ENCODE data around the gene PPM1L. TPM values are rescaled to one million over a fixed set of nuclear protein-coding genes. Genes with fewer than 3 reads are reported as not detected.

PPM1L gene
- polyA plus RNA-seq, 1 donor (not counting 4 experiments of a cell fraction or from before 2014, with no cell fraction given), result 0.58 TPM

- DNase-seq (ENCODE audit: low read depth, low spot score), result no peak
- H3K4me3 ChIP-seq (ENCODE audit: control insufficient read depth in 2 of 3, extremely low read depth in 1 of 3, insufficient read depth in 2 of 3, low read depth in 1 of 3, low read length in 3 of 3), result no peak overlapping the region
- no peaks in the 10 kb centered on the region for H4K20me1 ChIP-seq (ENCODE audit: control insufficient read depth, extremely low read depth, insufficient read depth, low read length)
- H2AFZ ChIP-seq (ENCODE audit: control insufficient read depth, low read length), result no peak overlapping the region
- no peak overlapping the region for H3K4me2 ChIP-seq (ENCODE audit: control insufficient read depth, extremely low read depth, insufficient read depth, low read depth, low read length)
- no peak for FAIRE-seq
- H3K9me1 ChIP-seq (ENCODE audit: control insufficient read depth, extremely low read depth, insufficient read depth, low read length), result no peaks in the 10 kb centered on the region
- dilution Hi-C loops (cut with MboI; ENCODE audit: extremely low pct_ligation_motif_present, low sequenced_read_pairs), result no loop called here
- no peaks in the 10 kb centered on the region for H3K4me1 ChIP-seq (ENCODE audit: control insufficient read depth, extremely low read depth, insufficient read depth, low read length)
- TF ChIP-seq EZH2 (IDR thresholded peaks at IDR 0.05; ENCODE audit: low read length), result no peak
- TF ChIP-seq, protein P1, sequence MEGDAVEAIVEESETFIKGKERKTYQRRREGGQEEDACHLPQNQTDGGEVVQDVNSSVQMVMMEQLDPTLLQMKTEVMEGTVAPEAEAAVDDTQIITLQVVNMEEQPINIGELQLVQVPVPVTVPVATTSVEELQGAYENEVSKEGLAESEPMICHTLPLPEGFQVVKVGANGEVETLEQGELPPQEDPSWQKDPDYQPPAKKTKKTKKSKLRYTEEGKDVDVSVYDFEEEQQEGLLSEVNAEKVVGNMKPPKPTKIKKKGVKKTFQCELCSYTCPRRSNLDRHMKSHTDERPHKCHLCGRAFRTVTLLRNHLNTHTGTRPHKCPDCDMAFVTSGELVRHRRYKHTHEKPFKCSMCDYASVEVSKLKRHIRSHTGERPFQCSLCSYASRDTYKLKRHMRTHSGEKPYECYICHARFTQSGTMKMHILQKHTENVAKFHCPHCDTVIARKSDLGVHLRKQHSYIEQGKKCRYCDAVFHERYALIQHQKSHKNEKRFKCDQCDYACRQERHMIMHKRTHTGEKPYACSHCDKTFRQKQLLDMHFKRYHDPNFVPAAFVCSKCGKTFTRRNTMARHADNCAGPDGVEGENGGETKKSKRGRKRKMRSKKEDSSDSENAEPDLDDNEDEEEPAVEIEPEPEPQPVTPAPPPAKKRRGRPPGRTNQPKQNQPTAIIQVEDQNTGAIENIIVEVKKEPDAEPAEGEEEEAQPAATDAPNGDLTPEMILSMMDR (optimal IDR thresholded peaks at IDR 0.05 in 1 of 3, IDR thresholded peaks at IDR 0.05 in 1 of 3, conservative IDR thresholded peaks at IDR 0.05 in 1 of 3; ENCODE audit: extremely low read depth in 1 of 3, insufficient read depth in 2 of 3, low read length in 3 of 3), result no peak
- H3K9me3 ChIP-seq (ENCODE audit: control insufficient read depth, low read depth, low read length), result no peaks in the 10 kb centered on the region
- no peak overlapping the region for H3K9ac ChIP-seq (ENCODE audit: control insufficient read depth, extremely low read depth, insufficient read depth, low read length)
- H3K27me3 ChIP-seq (ENCODE audit: control insufficient read depth, extremely low read depth, insufficient read depth, low read length), result no peaks in the 10 kb centered on the region
- H3K79me2 ChIP-seq (ENCODE audit: control insufficient read depth, insufficient read depth, low read length), result no peaks in the 10 kb centered on the region
- H3K27ac ChIP-seq (ENCODE audit: control insufficient read depth, insufficient read depth, low read length), result no peak overlapping the region
- no peaks in the 10 kb centered on the region for H3K36me3 ChIP-seq (ENCODE audit: control insufficient read depth in 2 of 2, extremely low read depth in 1 of 2, insufficient read depth in 2 of 2, low read length in 2 of 2)
Measured at GRCh38 chr3:160773722-160774121, 17.7 kb downstream of the PPM1L start.

DNA sequence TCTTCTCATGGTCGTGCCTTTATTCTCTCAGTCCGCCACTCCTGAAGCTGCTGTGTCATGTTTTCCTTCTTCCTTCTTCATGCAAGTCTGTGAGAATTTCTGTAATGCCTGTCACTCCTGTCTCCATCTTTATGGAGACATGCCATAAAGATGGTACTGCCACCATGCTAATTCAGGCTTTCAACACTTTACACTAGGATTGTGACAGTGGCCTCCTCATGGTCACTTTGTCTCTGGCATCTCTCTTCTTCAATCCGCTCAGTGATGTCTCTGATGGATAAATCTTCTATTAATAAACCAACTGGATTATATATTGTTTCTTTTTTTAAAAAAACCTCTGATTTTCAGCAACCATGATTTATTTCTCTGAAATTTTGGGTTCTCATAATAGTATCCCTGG, 18.1 kb downstream of the PPM1L start:
- no peak overlapping the region for H3K4me3 ChIP-seq (ENCODE audit: control insufficient read depth in 2 of 3, extremely low read depth in 1 of 3, insufficient read depth in 2 of 3, low read depth in 1 of 3, low read length in 3 of 3)
- H3K9ac ChIP-seq (ENCODE audit: control insufficient read depth, extremely low read depth, insufficient read depth, low read length), result no peak overlapping the region
- no peak overlapping the region for H3K27ac ChIP-seq (ENCODE audit: control insufficient read depth, insufficient read depth, low read length)
- dilution Hi-C loops (cut with MboI; ENCODE audit: extremely low pct_ligation_motif_present, low sequenced_read_pairs), result no loop called here
- H3K9me3 ChIP-seq (ENCODE audit: control insufficient read depth, low read depth, low read length), result no peaks in the 10 kb centered on the region
- TF ChIP-seq EZH2 (IDR thresholded peaks at IDR 0.05; ENCODE audit: low read length), result no peak
- TF ChIP-seq, protein P1 (optimal IDR thresholded peaks at IDR 0.05 in 1 of 3, IDR thresholded peaks at IDR 0.05 in 1 of 3, conservative IDR thresholded peaks at IDR 0.05 in 1 of 3; ENCODE audit: extremely low read depth in 1 of 3, insufficient read depth in 2 of 3, low read length in 3 of 3), result no peak
- no peaks in the 10 kb centered on the region for H4K20me1 ChIP-seq (ENCODE audit: control insufficient read depth, extremely low read depth, insufficient read depth, low read length)
- no peak overlapping the region for H2AFZ ChIP-seq (ENCODE audit: control insufficient read depth, low read length)
- no peaks in the 10 kb centered on the region for H3K4me1 ChIP-seq (ENCODE audit: control insufficient read depth, extremely low read depth, insufficient read depth, low read length)
- no peaks in the 10 kb centered on the region for H3K27me3 ChIP-seq (ENCODE audit: control insufficient read depth, extremely low read depth, insufficient read depth, low read length)
- no peak overlapping the region for H3K4me2 ChIP-seq (ENCODE audit: control insufficient read depth, extremely low read depth, insufficient read depth, low read depth, low read length)
- H3K36me3 ChIP-seq (ENCODE audit: control insufficient read depth in 2 of 2, extremely low read depth in 1 of 2, insufficient read depth in 2 of 2, low read length in 2 of 2), result no peaks in the 10 kb centered on the region
- DNase-seq (ENCODE audit: low read depth, low spot score), result no peak
- no peaks in the 10 kb centered on the region for H3K79me2 ChIP-seq (ENCODE audit: control insufficient read depth, insufficient read depth, low read length)
- H3K9me1 ChIP-seq (ENCODE audit: control insufficient read depth, extremely low read depth, insufficient read depth, low read length), result no peaks in the 10 kb centered on the region
- FAIRE-seq, result no peak

Measured in keratinocyte (primary cell).